Lower leg skin (tissue), 4 donors: ENCODE measurements around the gene MAN1A1. TPM values are rescaled to one million over a fixed set of nuclear protein-coding genes. Genes with fewer than 3 reads are reported as not detected.

Experiments used
- DNase-seq, 2 donors: peaks; one replicate each; pipeline ENCODE4 v3.0.0-alpha.2; 2019; ENCODE audit warnings: low spot score in 2 of 2
- H3K4me3 ChIP-seq: fragments of 200-600 bp; sonication (generic); 2 replicates; pipeline ENCODE4 v1.5.1; 2017; ENCODE audit warnings: mild to moderate bottlenecking, low read depth; ENCODE audit not compliant: poor library complexity, severe bottlenecking
- POLR2A ChIP-seq, 2 donors: fragments of 450-650 bp; IDR thresholded peaks; one replicate each; pipeline ENCODE4 v1.6.1; 2016 to 2017; ENCODE audit warnings: antibody characterized with exemption in 2 of 2, mild to moderate bottlenecking in 1 of 2, moderate library complexity in 1 of 2
- WGBS, 2 donors: methylation state at CpG; one replicate each; pipeline ENCODE4 v1.1.5; 2018; 5-methylcytosine and 5-hydroxymethylcytosine counted together
- intact Hi-C: fragments of 100-400 bp; cut with DNase I; formaldehyde crosslinking; loops from one replicate; pipeline ENCODE4 v1.15.0; 2023; ENCODE audit warnings: low total_unique reads
- total RNA-seq, 4 donors: library from RNA; depleted of rRNA; stranded (reverse); fragments of >200 nt; gene quantifications; one replicate each; pipeline ENCODE4 v1.1.0, GENCODE V29; 2016
- TF ChIP-seq, protein P1 (sequence below), 3 donors: fragments of 450-650 bp; IDR thresholded peaks; one replicate each; pipeline ENCODE4 v1.5.1; 2016; ENCODE audit warnings: antibody characterized with exemption in 3 of 3, mild to moderate bottlenecking in 3 of 3, moderate library complexity in 2 of 3

MAN1A1 gene
- total RNA-seq, 4 donors from 2014 or later, result 33.5 to 85.7 (median 37.1) TPM

DNA sequence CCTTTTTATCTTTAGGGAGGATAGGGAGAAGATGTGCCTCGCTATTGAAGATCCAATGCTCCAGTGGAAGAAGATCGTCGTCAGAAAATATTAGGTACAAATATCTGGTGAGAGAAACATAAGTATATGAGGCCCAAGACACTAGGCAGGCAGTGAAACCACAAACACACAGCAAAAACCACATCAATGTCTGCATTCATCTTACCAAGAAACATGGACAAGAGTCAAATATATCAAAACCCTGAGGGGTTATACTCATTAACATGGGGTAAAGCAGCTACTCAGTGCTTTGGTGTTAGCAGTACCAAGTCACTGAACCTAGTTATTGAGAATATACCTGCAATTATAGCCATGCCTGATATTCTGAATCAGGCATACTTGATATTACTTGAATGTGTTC is 169.7 kb downstream of the MAN1A1 start:
- intact Hi-C loops, result no loop called here
- H3K4me3 ChIP-seq, result no peak overlapping the region
- no peak for DNase-seq
- TF ChIP-seq, protein P1, sequence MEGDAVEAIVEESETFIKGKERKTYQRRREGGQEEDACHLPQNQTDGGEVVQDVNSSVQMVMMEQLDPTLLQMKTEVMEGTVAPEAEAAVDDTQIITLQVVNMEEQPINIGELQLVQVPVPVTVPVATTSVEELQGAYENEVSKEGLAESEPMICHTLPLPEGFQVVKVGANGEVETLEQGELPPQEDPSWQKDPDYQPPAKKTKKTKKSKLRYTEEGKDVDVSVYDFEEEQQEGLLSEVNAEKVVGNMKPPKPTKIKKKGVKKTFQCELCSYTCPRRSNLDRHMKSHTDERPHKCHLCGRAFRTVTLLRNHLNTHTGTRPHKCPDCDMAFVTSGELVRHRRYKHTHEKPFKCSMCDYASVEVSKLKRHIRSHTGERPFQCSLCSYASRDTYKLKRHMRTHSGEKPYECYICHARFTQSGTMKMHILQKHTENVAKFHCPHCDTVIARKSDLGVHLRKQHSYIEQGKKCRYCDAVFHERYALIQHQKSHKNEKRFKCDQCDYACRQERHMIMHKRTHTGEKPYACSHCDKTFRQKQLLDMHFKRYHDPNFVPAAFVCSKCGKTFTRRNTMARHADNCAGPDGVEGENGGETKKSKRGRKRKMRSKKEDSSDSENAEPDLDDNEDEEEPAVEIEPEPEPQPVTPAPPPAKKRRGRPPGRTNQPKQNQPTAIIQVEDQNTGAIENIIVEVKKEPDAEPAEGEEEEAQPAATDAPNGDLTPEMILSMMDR (IDR thresholded peaks at IDR 0.05), result no peak
- TF ChIP-seq POLR2A (IDR thresholded peaks at IDR 0.05), result no peak
- WGBS, 2 donors, result 63 to 71% methylated on average over 3 of the region's 3 CpGs

DNA sequence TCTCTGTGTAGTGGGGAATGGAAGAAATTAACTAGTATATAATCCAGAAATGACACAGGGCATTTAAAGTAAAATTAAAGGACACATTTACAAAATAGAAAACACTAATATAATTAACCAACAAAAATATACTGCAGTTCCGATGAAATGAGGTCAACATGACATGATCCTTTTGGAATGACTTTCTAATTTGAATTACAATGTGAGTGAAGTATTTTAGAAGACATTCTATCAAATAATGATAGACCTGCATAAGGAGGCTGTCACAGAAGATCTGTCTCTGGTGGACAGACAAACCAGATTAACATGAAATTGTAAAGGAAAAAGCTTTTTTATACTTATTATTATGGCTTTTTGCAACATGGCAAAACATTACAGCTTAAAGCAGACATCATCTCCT is 170.5 kb downstream of the MAN1A1 start:
- WGBS, 2 donors, result 20 to 42% methylated on average over 1 of the region's 1 CpG
- DNase-seq, result no peak
- H3K4me3 ChIP-seq, result no peak overlapping the region
- TF ChIP-seq, protein P1 (IDR thresholded peaks at IDR 0.05), result no peak
- no peak for TF ChIP-seq POLR2A (IDR thresholded peaks at IDR 0.05)
- intact Hi-C loops, result no loop called here

DNA sequence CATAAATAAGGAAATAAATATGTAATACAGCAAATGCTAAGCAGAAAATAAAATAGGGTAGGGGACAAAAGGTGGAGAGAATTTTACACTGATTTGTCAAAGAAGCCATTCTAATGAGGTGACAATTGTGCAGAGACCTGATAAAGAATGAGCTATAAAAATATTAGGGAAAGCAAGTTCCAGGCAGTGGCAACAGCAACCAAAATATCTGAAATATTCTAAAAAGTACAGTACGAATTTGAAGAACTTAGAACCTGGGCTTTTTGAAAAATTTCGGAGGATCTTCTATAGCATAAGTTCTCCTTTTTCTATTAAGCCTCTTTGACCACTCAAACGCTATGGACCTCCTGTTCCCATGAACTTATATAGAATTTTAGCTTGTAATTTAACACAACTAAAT is 173.1 kb downstream of the MAN1A1 start:
- intact Hi-C loops, result no loop called here
- WGBS, 2 donors, result 85 to 88% methylated on average over 3 of the region's 3 CpGs
- DNase-seq, result no peak
- H3K4me3 ChIP-seq, result no peak overlapping the region
- TF ChIP-seq POLR2A (IDR thresholded peaks at IDR 0.05), result no peak

DNA sequence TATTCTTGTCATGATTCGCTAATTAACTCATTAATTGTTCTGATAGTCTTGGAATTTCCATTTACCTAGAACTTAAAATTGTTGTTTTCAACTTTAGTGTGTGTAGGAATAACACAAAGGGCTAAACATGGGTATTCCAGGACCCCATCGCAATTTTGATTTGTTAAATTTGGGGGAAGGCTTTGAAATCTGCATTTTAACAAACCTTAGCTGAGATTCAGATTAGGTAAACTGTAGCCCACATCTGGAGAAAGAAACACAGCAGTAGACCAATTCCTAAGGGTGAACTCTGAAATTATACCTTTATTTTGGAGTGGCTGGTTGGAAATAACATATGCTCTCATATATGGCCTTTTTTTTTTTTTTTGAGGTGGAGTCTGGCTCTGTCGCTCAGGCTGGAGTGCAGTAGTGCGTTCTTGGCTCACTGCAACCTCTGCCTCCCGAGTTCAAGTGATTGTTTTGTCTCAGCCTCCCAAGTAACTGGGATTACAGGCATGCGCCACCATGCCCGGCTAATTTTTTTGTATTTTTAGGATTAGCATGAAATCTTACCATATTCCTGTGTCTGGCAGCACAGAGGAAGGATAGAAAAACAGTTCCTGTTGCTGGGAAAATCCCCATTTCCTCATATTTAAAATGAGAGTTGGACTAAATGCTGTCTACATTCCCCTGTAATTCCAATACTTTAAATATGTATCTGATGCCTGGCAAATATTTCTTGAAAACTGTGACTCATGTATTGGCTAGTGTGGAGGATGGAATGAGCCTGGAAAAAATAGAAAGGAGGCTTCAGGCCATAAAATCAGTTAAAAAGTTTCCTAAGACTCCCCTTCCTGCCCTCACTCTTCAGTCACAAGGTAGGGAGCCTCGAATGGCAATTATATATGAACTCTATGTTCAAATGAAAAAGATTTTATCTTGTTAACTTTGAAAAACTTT is 174.4 kb downstream of the MAN1A1 start:
- TF ChIP-seq, protein P1 (IDR thresholded peaks at IDR 0.05), result no peak
- TF ChIP-seq POLR2A (IDR thresholded peaks at IDR 0.05), result no peak
- no peak for DNase-seq
- WGBS, 2 donors, result 56 to 67% methylated on average over 8 of the region's 8 CpGs

DNA sequence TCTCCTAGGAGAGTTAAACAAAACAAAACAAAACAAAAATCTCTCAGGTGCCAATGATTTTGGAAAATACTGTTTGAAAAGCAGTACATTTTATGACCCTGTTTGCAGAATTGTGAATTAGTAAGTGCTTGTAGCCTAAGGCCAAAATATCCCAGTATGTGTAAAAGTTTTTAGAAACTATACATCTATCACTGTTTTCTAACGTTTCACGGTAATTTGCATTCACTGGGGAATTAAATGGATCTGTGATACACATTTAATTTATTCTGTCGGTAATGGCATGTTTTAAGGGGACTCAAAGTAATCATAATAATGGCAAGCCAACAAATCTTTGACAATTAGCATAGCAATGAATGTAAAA is 175.5 kb downstream of the MAN1A1 start:
- no peak for TF ChIP-seq POLR2A (IDR thresholded peaks at IDR 0.05)
- TF ChIP-seq, protein P1 (IDR thresholded peaks at IDR 0.05), result no peak
- intact Hi-C loops, result no loop called here
- DNase-seq, result no peak
- 19 to 22% methylated on average over 3 of the region's 3 CpGs for WGBS, 2 donors
- no peak overlapping the region for H3K4me3 ChIP-seq

More for the DNA sequence above, 174.4 kb downstream of the MAN1A1 start:
- H3K4me3 ChIP-seq, result no peak overlapping the region
- intact Hi-C loops, result no loop called here

DNA sequence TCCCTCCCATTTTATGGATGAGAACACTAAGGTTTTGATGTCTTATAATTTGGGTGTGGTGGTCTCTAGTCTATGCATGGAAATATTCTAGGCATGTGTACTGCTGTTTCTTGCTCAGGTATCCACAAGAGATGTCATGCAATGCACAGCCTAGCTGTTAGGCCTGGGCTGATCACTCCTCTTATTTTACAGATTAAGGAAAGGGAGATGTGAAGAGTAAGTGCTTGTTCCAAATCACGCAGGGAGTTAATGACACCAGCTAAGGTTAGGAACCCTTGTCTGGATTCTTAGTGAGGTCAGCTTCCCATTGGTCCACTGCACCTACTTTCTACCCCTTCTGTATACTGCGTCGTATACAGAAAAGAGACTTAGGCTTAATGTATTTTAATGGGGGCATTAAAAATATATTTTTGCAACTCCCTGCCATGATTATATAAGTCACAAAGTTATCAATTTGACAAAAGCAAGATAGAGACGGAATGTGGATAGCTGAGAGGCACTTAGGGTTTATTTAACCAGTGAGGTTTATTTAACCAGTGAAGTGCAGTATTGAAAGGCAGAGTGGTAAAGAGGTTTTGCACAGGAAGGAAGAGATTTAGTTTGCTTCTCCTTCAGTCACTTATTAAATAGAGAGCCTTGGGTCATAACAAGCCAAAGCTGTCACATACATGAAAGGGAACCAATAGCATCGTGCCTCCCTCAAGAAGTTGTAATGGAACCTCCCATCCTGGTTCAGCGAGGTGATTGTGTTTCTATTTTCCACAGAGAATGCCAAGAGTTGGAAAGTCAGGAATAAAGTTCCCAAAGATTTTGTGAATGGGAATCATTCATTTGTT is 176.1 kb downstream of the MAN1A1 start:
- 41 to 43% methylated on average over 6 of the region's 6 CpGs for WGBS, 2 donors
- no peak overlapping the region for H3K4me3 ChIP-seq
- intact Hi-C loops, result no loop called here
- TF ChIP-seq POLR2A (IDR thresholded peaks at IDR 0.05), result no peak
- TF ChIP-seq, protein P1 (IDR thresholded peaks at IDR 0.05), result no peak
- no peak for DNase-seq
